Left kidney (tissue), 8 donors: Measurements from ENCODE around the gene TRMT11. TPM values are rescaled to one million over a fixed set of nuclear protein-coding genes. Genes with fewer than 3 reads are reported as not detected.
"Not testable (repeated sequence)": the region's sequence is repeated elsewhere in the genome, so short reads cannot be mapped to it uniquely, and the experiment has no call there.

Source experiments
- DNase-seq: peaks from one replicate; pipeline ENCODE4 v3.0.0-alpha.2; 2013
- long read RNA-seq, 8 donors: transcript quantifications; one replicate each; lab custom pipeline, GENCODE V29; 2026
- polyA plus RNA-seq: library from polyadenylated mRNA; unstranded; fragments of 120-200 nt; gene quantifications from one replicate; pipeline ENCODE4 v1.2.1, GENCODE V29; 2013; ENCODE audit not compliant: insufficient read length

Gene TRMT11
- 33.0 TPM for polyA plus RNA-seq
- long read RNA-seq, donor 1, partial matches to known transcripts, result 0 of 4 reads
- long read RNA-seq, donor 1, other reads (novel, unspliced or antisense), result 0 of 4 reads
- long read RNA-seq, donor 2, partial matches to known transcripts, result 0 of 3 reads
- long read RNA-seq, donor 2, other reads (novel, unspliced or antisense), result 0 of 3 reads
- long read RNA-seq, donor 3, partial matches to known transcripts, result 0 of 2 reads
- long read RNA-seq, donor 3, other reads (novel, unspliced or antisense), result 0 of 2 reads
- long read RNA-seq, donor 4, result 0 reads
- long read RNA-seq, donor 5, transcript TRMT11-201 (13 exons, 1,565 nt), result major isoform, 8 of 9 reads
- long read RNA-seq, donor 5, partial matches to known transcripts, result 0 of 9 reads
- long read RNA-seq, donor 5, other reads (novel, unspliced or antisense), result 0 of 9 reads
- long read RNA-seq, donor 6, transcript TRMT11-201 (13 exons, 1,565 nt), result major isoform, 6 of 6 reads
- long read RNA-seq, donor 6, partial matches to known transcripts, result 0 of 6 reads
- long read RNA-seq, donor 6, other reads (novel, unspliced or antisense), result 0 of 6 reads
- long read RNA-seq, donor 7, transcript TRMT11-201 (13 exons, 1,565 nt), result major isoform, 9 of 9 reads
- long read RNA-seq, donor 7, partial matches to known transcripts, result 0 of 9 reads
- long read RNA-seq, donor 7, other reads (novel, unspliced or antisense), result 0 of 9 reads
- long read RNA-seq, donor 8, partial matches to known transcripts, result 0 of 4 reads
- long read RNA-seq, donor 8, other reads (novel, unspliced or antisense), result 0 of 4 reads

DNA sequence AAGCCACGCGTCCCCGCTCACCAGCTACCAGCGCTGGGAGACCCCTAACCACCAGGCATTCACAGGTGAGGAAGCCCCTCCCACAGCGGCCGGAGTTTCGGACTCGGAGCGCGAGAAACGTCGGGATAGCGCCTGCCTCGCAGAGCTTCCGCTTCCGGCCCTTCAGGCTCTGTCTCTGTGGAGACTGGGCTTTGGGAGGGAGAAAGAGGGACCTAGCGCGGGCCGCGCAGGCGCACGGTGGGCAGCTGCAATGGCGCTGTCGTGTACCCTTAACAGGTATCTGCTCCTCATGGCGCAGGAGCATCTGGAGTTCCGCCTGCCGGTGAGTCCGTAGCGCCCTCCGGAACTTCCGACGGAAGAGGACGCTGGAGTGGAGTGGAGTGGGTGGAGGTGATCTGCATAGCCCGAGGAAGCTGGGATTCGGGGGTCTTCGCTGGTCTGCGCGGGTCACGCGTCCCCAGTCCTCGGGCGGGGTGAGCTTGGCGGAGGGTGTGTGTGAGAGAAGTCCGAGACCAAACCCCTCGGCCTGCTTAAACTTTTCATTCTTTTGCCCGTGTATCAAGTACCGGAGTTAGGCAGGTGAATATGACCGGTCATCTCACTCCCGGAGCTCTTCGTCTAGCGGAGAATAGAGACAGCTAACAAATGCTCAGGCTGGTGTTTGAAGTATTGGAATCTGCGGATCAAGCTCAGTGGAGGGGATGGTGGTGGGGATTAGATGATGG is at the start of gene TRMT11:
TRMT11 (plus strand) TSS at position 240 of the 725 bp plus-strand sequence; CDS start at position 251, 11 bp downstream.
- peak; percentile 92 for DNase-seq

DNA sequence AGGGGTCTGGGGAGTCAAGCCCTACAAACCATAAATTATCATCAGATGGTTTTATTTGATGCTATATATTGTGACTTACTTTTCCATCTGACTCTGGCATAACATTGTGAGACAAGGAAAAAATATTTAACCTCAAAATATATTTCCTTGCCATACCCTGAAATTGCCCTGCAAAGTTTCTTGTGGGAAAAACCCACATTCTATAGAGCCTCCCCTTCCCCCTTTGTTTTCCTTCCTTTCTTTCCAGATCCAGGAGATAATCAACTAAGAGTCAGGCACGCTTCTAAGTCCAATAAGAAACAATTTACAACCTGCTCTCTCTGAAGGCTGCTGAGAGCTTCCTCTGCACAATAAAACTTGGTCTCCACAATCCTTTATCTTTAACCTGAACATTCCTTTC is 47.3 kb upstream of the TRMT11 start:
- no peak for DNase-seq

DNA sequence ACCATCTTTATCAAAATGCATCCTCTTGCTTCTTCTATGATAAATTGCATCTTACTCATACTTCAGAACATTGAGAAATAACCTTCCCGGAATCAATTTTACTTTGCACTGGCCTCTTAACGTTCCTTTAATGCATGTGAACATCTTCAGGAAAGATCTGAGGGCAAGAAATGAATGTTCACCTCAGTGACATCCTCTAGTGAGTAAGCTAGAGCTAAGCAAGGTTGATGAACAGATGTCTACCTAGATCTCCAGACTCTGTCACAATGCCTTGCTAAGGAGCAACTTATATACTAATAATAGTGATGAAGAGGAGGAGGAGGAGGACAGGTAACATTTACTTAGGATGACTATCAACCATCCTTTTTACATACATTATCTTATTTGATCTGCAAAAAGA is 46.5 kb upstream of the TRMT11 start:
- DNase-seq, result no peak

DNA sequence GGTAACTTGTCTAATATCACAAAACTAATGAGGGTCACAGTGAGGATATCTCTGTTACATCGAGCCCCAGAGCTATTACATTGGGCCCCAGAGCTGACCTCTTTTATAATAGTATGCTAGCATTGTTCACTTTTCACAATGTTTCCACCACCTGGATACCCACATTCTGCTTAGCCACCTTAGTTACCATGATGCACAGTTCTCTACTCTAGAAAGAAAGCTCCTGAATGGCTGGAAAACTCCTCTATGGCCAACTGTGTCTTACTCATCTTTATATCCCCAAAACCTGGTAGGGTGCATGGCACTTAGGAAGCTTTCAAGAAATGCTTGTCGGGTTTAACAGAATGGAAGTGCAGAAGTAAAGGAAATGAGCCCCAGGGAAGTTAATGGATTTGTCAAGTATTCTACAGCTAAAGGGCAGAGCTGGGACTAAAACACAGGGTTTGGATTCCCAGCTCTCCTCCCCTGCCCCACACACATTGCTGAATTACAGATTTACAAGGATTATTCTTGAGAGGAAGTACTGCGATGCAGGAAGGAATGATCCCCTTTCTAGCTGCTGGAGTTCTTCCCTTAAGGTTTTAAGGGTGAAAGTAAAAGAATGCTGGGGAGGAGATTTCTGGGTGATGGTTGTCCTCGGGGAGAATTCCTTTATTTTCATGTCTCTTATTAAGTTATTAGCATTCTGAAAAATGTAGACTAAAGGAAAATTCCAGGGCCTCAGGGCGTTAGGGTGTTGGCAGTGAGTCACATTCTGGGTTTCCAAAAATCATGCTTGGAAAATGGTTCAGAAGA is 45.9 kb upstream of the TRMT11 start:
- DNase-seq, result no peak

DNA sequence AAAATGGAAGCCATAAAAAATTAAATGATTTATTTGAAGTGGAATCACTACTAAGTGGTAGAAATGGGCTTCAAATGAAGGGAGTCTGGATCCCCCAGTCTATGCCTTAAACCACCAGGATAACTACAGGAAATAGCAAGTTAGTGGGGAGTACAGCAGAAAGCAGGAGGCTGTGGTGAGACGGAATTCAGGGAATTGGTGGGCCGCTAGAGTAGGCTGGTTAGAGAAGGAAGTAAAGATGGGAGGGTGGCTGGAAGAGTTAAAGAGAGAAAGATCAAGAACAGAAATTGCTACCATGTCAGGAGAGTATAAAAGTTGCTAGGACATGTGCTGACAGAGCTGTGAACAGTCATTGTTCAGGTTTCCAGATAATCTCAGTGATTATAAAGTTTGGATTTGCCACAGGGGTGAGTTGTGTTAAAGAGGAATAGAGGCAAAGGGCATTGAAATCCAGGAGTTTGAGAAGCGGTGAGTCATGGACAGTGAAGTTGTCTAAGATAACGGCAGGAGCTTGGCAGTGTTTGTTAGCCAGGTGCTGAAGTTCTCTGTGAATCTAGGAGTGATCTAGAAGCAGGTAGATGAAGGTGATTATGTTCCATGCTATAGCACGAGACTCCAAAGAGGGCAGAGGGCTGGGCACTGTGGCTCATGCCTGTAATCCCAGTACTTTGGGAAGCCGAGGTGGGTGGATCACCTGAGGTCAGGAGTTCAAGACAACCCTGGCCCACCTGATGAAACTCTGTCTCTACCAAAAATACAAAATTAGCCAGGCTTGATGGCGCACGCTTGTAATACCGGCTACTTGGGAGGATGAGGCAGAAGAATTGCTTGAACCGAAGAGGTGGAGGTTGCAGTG is 43.4 kb upstream of the TRMT11 start:
- DNase-seq, result no peak

DNA sequence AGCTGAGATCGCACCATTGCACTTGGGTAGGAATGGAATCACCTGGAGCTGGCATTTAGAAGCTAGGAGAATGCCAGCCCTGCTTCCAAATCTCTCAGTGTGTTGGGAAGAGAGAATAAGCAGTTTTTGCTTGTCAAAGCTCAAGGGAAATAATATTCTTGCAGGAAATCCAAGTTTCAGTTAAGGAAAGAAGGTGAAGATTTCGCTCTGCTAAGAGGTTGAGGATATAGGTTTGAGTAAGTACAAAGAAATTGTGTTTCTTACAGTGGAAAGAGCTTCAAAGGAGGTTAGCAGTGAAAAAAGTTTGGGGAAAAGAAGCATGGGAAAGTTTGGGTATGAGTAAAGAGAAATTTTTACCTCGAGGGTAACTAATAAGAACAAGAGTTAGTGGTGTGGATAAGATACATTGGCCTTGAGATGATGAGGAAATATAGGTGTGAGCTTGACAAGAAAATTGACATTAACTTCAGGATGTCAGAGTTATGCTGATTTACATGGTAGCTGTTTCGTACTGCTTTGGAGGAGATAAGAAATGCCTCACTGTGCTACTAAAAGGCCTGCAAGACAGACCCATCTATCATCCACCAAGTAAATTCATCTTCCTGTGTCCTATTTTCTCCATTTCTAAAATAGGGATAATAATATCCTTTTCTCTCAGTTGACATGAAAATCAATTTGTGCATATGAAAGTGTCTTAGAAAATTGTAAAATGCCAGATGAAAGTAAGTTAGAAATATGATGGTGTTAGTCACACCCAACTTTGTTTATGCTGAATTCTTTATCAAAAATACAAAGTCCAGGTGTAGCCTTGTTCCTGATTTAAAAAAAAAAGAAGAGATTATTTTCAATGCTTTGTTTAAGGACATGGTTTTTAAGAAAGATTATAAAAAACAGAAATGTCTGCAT is 42.6 kb upstream of the TRMT11 start:
- DNase-seq, result no peak

DNA sequence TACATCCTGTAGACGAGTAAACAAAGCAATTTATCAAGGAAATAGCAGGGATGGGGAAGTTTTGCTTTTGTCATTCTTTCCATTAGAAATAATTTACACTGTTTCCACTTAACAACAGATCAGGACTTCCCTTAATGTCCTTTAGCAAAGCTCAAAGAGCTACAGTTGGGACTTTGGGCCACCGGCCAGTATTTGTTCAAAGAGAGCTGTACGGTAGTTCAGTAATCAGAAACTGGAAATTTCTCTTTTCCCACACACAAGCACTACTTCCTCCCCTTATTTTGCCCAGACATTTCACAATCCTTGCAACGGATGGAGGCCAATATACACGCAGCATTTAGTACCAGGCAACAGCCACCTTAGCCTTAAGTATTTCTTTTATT is 41.9 kb upstream of the TRMT11 start:
- peak; percentile 37 for DNase-seq

DNA sequence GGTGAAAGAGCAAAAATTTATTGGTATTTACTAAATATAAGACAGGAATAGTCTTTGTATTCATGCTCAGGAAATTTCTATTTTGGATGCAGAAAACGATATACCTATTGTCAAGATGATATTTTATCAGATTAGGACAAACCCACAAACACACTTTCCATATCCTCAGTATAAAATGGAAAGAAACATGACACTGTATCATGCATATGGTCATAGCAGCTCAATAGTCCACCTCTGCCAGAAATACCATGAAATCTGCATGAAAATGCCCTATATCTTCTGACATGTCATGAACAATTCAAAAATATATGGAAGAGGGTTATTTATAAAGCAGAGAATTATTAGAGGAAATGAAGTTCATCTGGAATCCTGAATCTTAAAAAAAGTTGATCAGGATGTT is 41.4 kb upstream of the TRMT11 start:
- no peak for DNase-seq

DNA sequence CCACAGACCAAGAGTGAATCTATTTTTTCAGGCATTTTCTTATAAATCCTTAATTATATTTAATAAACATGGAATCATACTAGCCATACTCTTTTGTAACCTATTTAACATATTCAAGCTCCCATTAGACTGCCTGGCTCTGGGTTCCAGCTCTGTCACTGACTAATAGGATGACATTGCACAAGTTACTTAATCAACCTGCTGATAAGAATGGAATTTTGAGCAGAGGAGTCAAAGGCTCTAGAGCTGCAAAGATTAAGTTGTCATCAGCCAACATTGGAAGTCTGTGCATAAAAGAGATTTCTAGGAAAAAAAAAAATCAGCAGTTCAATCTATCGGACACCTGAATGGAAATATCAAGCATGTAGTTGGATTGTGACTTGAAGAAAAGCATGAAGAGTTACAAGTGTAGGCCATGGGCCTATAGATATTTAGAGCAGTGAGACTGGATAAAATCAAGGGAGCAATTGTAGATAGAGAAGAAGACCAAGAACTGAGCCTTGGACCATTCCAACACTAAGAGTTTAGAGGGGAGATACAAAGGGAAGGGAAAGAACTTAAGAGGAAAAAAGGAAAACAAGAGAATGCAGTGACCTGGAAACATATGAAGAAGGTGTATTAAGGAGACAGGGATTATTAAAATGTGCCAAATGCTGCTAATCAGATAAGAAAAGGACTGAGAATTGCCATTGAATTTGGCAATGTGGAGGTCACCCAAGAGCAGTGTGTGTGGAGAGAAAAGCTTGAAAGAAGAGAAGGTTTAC is 40.8 kb upstream of the TRMT11 start:
- DNase-seq, result no peak

DNA sequence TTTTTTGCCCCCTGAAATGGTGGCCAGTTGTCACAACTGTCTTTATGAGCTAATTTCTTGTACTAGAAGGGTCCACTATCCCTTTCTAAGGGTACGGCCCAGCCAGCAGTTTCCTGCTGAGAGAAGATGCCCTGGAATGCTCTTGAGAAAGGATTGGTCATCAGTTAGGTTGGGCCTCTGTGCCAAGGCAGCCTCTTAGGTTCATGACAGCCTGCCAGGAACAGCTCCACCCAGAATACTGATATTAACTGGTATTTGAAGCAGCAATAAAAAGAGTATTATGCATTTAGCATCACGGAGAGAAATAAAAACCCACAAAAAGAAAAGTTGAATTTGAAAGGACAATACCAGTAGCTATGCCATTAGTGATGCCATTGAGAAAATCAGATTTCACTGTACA is 38.7 kb upstream of the TRMT11 start:
- DNase-seq, result no peak

DNA sequence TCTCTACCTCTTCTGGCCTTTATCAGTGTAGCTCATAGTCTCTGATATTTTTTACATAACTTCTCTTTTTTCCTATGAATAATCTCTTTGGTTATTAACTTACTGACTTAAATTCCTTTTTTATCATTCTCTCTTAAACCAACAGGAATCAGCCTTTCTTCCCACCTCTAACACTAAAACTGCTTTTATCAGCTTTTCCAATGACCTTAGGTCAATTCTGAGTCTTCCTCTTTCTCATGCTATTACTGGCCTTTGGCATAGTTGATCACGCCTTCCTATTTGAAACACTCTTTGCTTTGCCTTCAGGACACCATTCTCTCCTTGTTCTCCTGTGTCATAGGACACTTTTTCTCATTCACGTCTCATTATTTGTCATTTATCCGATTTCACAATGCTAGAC is 37.9 kb upstream of the TRMT11 start:
- no peak for DNase-seq

DNA sequence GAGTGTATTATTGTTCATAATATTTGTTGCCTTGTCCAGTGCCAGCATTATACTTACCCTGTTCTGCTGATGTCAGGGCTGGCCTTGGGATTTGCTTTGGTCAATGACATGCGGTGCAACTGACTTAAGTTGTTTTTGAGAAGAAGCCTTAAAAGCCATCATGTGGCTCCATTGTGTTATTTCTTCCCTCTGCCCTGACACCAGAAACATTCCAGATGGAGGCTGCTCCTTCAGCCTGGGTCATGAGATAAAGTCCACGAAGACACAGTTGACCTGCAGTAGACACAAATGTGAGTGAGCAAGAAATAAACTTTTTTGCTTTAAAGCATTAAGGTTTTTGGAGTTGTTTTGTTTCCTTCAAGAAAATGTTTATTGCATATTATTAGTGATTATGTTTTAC is 37.3 kb upstream of the TRMT11 start:
- DNase-seq, result no peak

DNA sequence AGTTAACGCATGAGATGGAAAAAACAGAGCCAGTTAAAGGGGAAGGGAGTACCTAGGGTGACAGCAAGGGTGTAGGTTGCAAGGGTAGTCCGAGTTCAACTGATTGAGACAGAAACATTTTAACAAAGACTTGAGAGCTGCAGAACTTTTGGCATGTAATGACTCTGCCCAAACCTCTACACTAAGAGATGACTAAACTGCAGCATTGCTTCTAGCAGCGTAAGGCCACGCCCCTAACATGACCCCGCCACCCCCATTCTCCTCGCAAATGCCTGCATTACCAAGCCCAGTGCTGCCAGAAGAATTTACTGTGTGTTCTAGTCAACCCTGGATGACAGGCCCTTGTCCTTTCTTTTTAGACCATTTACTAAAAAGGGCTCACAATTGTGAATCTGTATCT is 36.0 kb upstream of the TRMT11 start:
- DNase-seq, result no peak

DNA sequence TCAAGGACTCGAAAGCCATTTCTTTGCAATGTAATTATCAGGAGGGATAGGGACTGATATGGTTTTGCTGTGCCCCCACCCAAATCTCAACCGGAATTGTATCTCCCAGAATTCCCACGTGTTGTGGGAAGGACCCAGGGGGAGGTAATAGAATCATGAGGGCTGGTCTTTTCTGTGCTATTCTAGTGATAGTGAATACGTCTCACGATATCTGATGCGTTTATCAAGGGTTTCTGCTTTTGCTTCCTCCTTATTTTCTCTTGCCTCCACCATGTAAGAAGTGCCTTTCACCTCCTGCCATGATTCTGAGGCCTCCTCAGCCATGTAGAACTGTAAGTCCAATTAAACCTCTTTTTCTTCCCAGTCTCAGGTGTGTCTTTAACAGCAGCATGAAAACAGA is 35.6 kb upstream of the TRMT11 start:
- DNase-seq, result not testable (repeated sequence)

DNA sequence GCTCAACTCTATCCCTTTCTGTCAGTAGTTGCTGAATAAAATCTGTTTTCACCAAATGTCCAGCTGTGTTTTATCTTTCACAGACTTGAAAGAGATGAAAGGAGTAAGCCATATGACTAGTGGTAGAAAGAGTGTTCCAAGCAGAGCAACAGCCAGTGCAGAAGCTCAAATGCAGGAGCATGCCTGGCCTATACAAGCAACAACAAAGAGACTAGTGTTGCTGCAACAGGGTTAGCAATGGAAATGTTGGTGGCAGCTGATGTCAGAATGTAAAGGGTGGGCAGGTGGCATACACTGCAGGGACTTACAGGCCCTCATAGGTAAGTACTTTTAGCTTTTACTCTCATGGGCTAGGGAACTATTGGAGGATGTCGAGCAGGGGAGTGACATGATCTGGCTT is 35.0 kb upstream of the TRMT11 start:
- DNase-seq, result no peak

DNA sequence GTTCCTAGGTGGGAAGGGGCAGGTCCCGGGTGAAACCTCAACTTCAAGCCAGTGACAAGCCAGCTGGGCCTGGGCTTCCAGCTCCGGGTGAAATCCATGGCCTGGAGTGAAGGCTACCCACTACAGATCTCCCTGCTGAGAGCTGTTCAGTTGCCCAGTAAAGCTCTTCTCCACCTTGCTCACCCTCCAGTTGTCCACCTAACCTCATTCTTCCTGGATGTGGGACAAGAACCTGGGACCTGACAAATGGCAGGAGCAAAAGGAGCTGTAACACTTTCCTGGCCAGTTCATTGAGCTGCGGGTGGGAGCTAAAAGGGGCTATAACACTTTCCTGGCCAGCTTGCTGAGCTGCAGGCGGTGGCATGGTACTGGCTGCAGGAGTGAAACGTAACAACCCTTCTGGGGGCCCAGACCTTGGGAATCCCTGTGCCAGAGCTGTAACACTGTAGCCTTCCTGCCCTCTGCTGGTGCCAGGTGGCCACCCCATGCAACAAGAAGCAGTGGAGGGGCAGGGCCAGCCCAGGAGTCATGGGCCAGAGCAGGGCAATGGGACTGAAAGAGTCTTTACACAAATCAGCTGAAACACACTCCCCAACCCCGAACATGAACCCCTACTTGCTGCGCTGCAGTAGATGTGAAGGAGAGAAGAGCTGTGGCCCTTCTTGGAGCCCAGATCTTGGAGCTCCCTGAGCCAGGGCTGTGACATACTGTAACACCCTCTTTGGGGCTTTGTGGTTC is 33.4 kb upstream of the TRMT11 start:
- no peak for DNase-seq

DNA sequence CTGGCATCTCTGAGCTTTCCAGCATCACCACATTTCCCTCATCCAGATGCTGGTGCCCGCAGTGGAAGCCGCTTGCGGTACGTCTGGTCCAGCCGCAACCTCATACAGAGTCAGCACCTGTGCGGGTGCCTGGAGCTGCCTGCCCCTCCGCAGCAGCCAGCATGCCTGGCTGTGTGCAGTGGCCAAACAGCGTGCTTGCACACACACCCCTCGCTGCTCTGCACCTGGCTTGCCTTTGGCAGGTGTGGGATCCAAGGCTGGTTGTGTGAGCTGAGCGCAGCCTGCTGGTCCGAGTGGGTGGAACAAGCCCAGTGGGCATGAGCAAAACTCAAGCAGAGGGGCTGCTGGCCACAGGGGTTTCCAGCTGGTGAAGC is 32.9 kb upstream of the TRMT11 start:
- DNase-seq, result peak; percentile 11

DNA sequence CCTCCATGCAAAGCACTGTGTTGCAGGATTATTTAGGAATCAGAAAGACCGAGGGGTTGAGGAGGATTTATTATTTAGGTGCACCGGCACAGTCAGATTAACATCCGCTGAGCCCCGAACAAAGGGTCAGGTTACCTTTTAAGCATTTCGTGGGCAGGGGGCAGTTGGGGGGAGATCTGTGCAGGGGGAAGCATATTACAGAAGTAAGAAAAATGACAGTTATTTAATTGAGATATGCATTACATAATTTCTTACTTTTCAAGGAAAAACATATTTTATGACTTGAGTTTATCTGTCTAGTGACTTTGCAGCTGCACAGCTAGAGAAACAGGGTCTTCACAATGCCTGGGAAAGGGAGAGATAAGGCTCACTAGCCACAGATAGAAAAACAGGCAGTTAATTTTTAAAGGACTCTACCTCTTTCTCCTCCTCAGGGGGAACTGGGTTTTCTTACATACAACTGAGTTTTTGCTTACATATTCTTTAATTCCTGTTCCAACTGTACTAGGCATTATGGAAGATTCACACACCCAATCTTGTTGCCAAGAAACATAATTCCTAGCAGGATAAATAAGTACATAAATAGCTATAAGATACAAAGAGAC is 31.5 kb upstream of the TRMT11 start:
- DNase-seq, result no peak
